ENCODE results near the gene PDIA3.
"Not testable (repeated sequence)": the region's sequence is repeated elsewhere in the genome, so short reads cannot be mapped to it uniquely, and the experiment has no call there.

Gene PDIA3

DNA sequence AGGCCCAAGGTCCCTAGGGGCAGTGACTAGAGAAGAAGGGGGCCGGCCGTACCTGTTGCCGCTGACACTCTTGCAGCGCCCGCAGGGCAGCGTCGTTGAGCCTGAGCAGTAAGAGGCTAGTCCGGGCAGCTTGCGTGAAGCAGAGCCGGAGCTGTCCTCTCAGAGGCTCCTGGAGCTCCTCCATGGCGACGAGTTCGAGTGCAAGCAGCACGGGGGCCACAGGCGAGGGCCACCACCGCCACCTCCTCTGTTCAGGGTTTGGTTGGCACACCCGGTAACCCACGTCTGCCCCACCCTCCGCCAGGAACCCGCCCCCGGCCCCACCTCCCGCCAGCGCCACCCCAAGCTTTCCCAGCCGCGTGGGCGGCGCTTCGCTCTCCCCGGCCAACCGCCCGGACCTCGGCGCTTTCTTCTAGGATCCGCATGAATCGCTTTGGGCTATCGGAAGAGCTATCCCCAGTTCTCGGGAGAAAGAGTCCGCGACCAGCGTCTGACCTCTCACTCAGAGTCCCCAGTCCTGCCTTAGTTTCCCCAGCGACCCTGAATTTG is 30.6 kb downstream of the PDIA3 start, which contains the start of gene ELL3:
Gene ELL3 (minus strand): TSS at position 249 of the 549 bp plus-strand sequence. CDS start 65 bp downstream, at position 184.
- peak; percentile 66 for DNase-seq

DNA sequence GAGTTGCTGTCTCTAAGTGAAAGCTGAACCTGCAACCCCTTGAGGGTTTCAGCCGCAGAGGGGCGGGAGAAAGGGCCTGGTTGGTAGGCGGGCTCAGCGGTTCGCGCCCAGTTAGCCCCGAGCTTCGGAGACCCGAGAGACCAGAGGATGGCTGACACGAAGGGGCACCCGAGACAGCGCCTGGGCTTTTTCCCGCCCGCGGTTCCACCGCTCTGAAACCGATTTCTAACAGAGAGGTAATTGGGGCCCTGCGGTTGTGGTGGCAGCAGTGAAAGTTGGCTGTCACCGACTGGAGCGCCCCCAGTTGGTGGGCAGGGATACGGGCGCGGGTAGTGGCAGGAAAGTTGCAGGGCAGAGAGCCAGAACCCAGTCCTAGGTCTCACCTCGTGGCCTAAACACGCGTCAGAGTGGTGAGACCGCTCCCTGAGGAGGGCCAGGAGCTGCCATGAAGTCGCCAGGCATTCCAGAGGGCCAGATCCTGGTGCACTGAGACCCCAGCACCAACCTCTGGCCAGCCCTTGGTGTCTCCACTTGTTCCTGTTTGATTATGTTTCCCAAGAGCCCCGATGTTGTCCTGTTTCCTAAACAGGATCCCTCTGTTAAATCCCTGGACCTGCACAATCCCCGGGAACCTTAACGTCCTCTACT is 31.2 kb downstream of the PDIA3 start:
- DNase-seq, result peak; percentile 72

GRCh38 chr15:43779016-43779415 is 32.8 kb downstream of the PDIA3 start:
- DNase-seq, result no peak

GRCh38 chr15:43789409-43789808 is 43.2 kb downstream of the PDIA3 start:
- no peak for DNase-seq

DNA sequence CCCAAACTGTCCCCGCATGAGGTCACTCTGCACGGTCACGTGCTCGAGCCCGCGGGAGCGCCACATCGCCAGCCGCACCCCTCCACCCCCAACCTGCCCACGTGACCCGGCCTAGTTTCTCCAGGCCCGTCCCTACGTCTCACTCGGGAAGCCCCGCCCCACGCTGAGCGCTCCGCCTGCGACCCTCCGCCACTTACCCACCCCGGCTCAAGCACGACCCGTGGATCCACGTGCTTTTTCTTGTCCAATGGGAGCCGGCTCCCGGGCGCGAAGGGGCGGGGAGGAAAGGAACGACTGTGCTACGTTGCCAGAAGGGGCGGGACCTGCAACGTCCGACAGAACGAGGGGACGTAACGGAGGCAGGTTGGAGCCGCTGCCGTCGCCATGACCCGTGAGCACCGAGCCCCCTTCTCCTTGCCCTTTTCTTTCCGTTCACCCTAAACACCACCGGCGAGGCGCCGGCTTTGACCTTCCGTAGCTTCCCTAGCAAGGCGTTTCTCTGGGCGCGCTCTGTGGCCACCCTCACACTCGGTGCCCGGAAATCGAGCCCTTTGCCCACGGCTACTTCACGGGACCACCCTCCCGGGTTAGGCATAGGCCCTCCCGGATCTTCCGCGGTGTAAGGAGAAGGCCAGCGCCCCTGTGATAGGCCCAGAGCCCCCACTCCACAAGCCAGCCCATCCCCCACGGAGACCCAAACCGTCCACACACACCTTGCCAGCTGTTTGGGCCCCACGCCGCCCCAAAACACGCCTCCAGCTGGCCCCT is 45.9 kb downstream of the PDIA3 start, which contains the start of gene SERF2:
Gene SERF2 (plus strand): TSS at position 328 of the 768 bp plus-strand sequence. CDS start 57 bp downstream, at position 385.
- DNase-seq, result peak; percentile 99

DNA sequence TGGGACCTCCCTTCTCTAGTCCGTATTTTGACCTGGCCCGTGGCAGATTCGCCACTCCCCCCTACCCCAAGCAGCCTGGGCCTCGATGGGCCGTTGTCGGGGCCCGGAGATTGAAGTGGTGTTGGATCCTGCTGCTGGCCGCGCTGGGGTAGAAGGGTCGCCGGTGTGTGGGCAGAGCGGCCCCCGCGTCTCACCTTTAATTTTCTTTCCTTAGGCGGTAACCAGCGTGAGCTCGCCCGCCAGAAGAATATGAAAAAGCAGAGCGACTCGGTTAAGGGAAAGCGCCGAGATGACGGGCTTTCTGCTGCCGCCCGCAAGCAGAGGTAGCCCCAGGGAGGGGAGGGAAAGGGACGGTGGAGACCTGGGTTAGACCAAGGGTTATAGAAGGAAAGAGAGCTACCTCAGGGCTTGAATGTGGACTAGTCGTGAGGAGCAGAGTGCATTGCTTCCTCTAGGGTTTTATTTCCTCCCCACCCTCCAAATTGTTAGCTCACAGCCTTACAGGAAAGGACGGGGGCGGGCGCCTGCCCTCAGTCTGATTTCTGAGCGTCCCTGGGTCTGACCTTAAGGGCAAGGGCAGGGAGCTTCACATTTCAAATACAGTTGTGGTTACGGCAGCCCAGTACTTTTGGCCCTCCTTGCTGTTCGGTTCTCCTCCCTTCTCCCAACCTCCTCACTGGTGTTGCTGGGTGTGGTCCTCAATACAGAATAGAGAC is 46.7 kb downstream of the PDIA3 start:
- peak; percentile 44 for DNase-seq

GRCh38 chr15:43793647-43794046 is 47.4 kb downstream of the PDIA3 start:
- no peak for DNase-seq

GRCh38 chr15:43794269-43795037 is 48.2 kb downstream of the PDIA3 start:
- no peak for DNase-seq

- DNase-seq, result no peak
These were observed 49.0 kb downstream of the PDIA3 start for GRCh38 chr15:43795197-43795596.

- DNase-seq, result no peak
These were observed 49.8 kb downstream of the PDIA3 start for GRCh38 chr15:43795997-43796396.

DNA sequence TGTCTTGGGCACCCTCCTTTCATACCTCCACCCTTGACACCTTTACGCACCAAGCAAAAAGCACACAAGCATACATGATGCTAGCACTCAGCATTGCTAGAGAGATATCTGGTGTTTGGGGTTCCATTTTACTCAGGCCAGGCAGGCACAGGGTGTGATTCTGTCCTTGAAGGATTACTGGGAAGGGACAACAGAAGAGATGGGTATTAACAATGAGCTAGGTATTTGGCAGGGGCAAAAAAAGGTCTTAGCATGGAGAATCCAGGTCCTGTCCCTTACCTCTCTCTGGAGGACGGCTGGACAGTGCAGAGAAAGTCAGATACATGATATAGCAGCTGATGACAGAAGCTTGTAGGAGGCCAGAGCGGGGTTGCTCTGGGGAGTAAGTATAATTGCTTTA is 50.3 kb downstream of the PDIA3 start:
- DNase-seq, result no peak

GRCh38 chr15:43799209-43799944 is 53.1 kb downstream of the PDIA3 start:
- DNase-seq, result no peak

DNA sequence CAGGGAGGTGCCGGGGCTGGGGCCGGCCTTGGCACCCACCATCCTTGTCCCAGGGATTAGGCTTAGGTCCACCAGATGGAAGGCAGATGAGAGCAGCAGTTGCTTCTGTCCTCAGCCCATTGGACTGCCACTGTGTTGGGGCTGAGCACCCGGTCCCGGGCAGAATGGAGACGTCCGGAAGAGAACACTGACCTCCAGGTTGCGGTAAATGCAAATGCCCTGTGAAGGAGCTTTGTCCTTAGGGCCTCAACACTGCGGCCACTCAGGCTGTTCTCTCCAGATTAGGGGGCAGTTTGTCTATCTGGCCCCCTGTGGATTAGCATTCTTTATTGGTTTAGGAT is 53.7 kb downstream of the PDIA3 start, which contains the start of gene SERINC4:
Gene SERINC4 (minus strand): TSS at position 276 of the 341 bp plus-strand sequence. CDS start 234 bp downstream, at position 42.
- no peak for DNase-seq

- DNase-seq, result peak; percentile 91
These were observed 54.3 kb downstream of the PDIA3 start, which contains the start of gene HYPK for GRCh38 chr15:43800286-43801141. Gene HYPK, plus strand, starts transcription at chr15:43800599. Its CDS starts 24 bp downstream, at chr15:43800623.

DNA sequence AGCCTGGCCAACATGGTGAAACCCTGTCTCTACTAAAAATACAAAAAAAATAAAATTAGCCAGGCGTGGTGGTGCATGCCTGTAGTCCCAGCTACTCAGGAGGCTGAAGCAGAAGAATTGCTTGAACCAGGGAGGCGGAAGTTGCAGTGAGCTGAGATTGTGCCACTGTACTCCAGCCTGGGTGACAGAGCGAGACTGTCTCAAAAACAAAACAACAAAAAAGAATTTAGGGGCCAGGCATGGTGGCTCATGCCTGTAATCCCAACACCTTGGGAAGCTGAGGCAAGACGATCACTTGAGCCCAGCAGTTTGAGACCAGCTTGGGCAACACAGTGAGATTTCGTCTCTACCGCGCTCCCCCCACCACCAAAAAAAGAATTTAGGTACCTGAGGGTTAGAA is 56.4 kb downstream of the PDIA3 start:
- DNase-seq, result not testable (repeated sequence)

- no peak for DNase-seq
These were observed 62.3 kb downstream of the PDIA3 start for GRCh38 chr15:43808435-43808950.

- no peak for DNase-seq
These were observed 62.9 kb downstream of the PDIA3 start for GRCh38 chr15:43808960-43809678.

- not testable (repeated sequence) for DNase-seq
These were observed 68.8 kb downstream of the PDIA3 start for GRCh38 chr15:43815064-43815463.

DNA sequence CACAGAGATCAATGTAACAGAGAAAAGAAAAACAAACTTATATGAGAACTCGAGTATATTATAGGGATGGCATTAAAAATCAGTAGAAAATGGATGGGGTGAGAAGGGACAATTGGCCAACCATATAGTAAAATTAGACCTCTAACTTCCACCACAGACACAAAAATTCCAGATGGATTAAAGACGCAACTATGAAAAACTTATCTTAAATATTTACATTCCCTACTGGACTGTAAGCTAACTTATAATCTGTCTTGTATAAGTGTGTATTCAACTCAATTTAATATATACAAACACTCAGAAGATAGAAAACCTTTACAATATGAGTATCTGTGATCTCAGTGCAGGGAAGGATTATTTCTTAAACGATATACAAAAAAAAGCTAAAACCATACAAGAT is 75.3 kb downstream of the PDIA3 start:
- DNase-seq, result no peak

All from activated CD4-positive, CD25-positive, alpha-beta regulatory T cell treated with anti-CD3 and anti-CD28 coated beads, Interleukin-2, amount 50 U/mL, for 72 hours (primary cell).